ENCODE results near the gene STK35.

DNA sequence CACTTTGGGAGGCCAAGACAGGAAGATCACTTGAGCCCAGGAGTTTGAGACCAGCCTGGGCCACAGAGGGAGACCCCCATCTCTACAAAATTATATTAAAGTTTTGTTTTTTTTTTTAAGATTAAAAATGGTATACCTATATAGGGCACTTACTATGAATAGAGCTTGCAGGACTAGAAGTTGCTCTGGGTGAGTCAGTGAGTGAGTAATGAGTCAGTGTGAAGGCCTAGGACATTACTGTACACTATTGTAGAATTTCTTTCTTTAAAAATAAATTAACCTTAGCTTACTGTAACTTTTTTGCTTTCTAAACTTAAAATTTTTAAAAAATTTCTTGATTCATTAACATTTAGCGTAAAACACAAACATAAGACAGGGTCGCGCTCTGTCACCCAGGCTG lies 29.7 kb downstream of the STK35 start:
- TF ChIP-seq, protein P1, sequence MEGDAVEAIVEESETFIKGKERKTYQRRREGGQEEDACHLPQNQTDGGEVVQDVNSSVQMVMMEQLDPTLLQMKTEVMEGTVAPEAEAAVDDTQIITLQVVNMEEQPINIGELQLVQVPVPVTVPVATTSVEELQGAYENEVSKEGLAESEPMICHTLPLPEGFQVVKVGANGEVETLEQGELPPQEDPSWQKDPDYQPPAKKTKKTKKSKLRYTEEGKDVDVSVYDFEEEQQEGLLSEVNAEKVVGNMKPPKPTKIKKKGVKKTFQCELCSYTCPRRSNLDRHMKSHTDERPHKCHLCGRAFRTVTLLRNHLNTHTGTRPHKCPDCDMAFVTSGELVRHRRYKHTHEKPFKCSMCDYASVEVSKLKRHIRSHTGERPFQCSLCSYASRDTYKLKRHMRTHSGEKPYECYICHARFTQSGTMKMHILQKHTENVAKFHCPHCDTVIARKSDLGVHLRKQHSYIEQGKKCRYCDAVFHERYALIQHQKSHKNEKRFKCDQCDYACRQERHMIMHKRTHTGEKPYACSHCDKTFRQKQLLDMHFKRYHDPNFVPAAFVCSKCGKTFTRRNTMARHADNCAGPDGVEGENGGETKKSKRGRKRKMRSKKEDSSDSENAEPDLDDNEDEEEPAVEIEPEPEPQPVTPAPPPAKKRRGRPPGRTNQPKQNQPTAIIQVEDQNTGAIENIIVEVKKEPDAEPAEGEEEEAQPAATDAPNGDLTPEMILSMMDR (IDR thresholded peaks at IDR 0.05; ENCODE audit: poor library complexity) = no peak
- TF ChIP-seq EZH2phosphoT487 (IDR thresholded peaks at IDR 0.05; ENCODE audit: low read depth, severe bottlenecking, unreplicated experiment) (no peak), EZH2 (IDR thresholded peaks at IDR 0.05; ENCODE audit: borderline replicate concordance) (no peak)
